Body of pancreas (tissue), 4 donors: ENCODE data around the gene PLA2G12A.

ENCODE experiments used
- POLR2A ChIP-seq, 3 donors: fragments of 450-650 bp; IDR thresholded peaks; one replicate each; pipeline ENCODE4 v1.6.1; 2016; ENCODE audit warnings: antibody characterized with exemption in 3 of 3, mild to moderate bottlenecking in 2 of 3
- TF ChIP-seq, protein P1 (sequence below), 7 experiments: fragments of 450-650 bp in 4 of 7; fragments of 200-600 bp in 3 of 7; sonication (generic) in 3 of 7; IDR thresholded peaks; one replicate each; pipeline ENCODE4 v1.5.1; 2016 to 2019; ENCODE audit warnings: antibody characterized with exemption in 7 of 7

- TF ChIP-seq, protein P1, sequence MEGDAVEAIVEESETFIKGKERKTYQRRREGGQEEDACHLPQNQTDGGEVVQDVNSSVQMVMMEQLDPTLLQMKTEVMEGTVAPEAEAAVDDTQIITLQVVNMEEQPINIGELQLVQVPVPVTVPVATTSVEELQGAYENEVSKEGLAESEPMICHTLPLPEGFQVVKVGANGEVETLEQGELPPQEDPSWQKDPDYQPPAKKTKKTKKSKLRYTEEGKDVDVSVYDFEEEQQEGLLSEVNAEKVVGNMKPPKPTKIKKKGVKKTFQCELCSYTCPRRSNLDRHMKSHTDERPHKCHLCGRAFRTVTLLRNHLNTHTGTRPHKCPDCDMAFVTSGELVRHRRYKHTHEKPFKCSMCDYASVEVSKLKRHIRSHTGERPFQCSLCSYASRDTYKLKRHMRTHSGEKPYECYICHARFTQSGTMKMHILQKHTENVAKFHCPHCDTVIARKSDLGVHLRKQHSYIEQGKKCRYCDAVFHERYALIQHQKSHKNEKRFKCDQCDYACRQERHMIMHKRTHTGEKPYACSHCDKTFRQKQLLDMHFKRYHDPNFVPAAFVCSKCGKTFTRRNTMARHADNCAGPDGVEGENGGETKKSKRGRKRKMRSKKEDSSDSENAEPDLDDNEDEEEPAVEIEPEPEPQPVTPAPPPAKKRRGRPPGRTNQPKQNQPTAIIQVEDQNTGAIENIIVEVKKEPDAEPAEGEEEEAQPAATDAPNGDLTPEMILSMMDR (IDR thresholded peaks at IDR 0.05): no peak
- TF ChIP-seq POLR2A (IDR thresholded peaks at IDR 0.05): no peak
These were observed 3.9 kb upstream of the PLA2G12A start for GRCh38 chr4:109733728-109734127.
